Common myeloid progenitor, CD34-positive (primary cell): ENCODE results near the gene SLC30A2.

ENCODE experiments used
- CTCF ChIA-PET: fragments of 350-600 bp; sonication (Branson Sonifier 250); formaldehyde crosslinking; loops from one replicate; lab custom pipeline; 2021; ENCODE audit warnings: antibody characterized with exemption; lab: Charles Lee
- POLR2A ChIA-PET: fragments of 350-600 bp; sonication (Branson Sonifier 250); formaldehyde crosslinking; loops from one replicate; lab custom pipeline; 2021; ENCODE audit warnings: antibody characterized with exemption; lab: Charles Lee
- DNase-seq, 3 donors: peaks; one replicate each; pipeline versions ENCODE4 v3.0.0 to v3.0.0-alpha.2; 2013
- H3K27ac ChIP-seq, 2 experiments: 1 replicate in 1 of 2; 2 replicates in 1 of 2; pipeline ENCODE4 v1.7.0; 2013; ENCODE audit warnings: inconsistent platforms in 2 of 2, low read length in 2 of 2, mild to moderate bottlenecking in 2 of 2, low read depth in 1 of 2, moderate library complexity in 1 of 2; ENCODE audit not compliant: severe bottlenecking in 2 of 2, insufficient read depth in 1 of 2, poor library complexity in 1 of 2
- H3K27me3 ChIP-seq, 5 experiments: replicated peaks in 2 of 5; 1 replicate in 3 of 5; 2 replicates in 2 of 5; pipeline versions ENCODE4 v1.6.1 to v1.7.0; 2013; ENCODE audit warnings: low read length in 4 of 5, mild to moderate bottlenecking in 2 of 5, moderate library complexity in 2 of 5, inconsistent platforms in 1 of 5; ENCODE audit not compliant: insufficient read depth in 5 of 5, control insufficient read depth in 4 of 5
- H3K36me3 ChIP-seq, 4 experiments: 1 replicate in 2 of 4; 2 replicates in 2 of 4; pipeline versions ENCODE4 v1.6.1 to v1.7.0; 2013; ENCODE audit warnings: low read length in 3 of 4, control low read depth in 1 of 4, mild to moderate bottlenecking in 1 of 4; ENCODE audit not compliant: control insufficient read depth in 4 of 4, insufficient read depth in 4 of 4
- H3K4me1 ChIP-seq, 4 experiments: 1 replicate in 3 of 4; 2 replicates in 1 of 4; pipeline versions ENCODE4 v1.6.1 to v1.7.1; 2013; ENCODE audit warnings: low read length in 3 of 4, mild to moderate bottlenecking in 3 of 4, control low read depth in 1 of 4, inconsistent platforms in 1 of 4, moderate library complexity in 1 of 4; ENCODE audit not compliant: control insufficient read depth in 4 of 4, insufficient read depth in 4 of 4; ENCODE audit errors: control extremely low read depth in 1 of 4
- H3K4me3 ChIP-seq, 7 experiments: 1 replicate in 4 of 7; 2 replicates in 3 of 7; pipeline versions ENCODE4 v1.5.1 to v1.7.0; 2013; ENCODE audit warnings: mild to moderate bottlenecking in 7 of 7, low read length in 6 of 7, moderate library complexity in 6 of 7, inconsistent platforms in 2 of 7, low read depth in 2 of 7, control low read depth in 1 of 7; ENCODE audit not compliant: insufficient read depth in 4 of 7, control insufficient read depth in 1 of 7; ENCODE audit errors: extremely low read depth in 1 of 7
- H3K9me3 ChIP-seq, 5 experiments: 1 replicate in 4 of 5; 2 replicates in 1 of 5; pipeline versions ENCODE4 v1.6.1 to v1.7.1; 2013; ENCODE audit warnings: low read length in 4 of 5, mild to moderate bottlenecking in 2 of 5, inconsistent platforms in 1 of 5, low read depth in 1 of 5, moderate library complexity in 1 of 5; ENCODE audit not compliant: control insufficient read depth in 4 of 5, insufficient read depth in 2 of 5; ENCODE audit errors: control extremely low read depth in 1 of 5
- WGBS: methylation state at CpG from one replicate; pipeline ENCODE4 v1.1.5; 2013; ENCODE audit not compliant: insufficient coverage; 5-methylcytosine and 5-hydroxymethylcytosine counted together

SLC30A2 gene

DNA sequence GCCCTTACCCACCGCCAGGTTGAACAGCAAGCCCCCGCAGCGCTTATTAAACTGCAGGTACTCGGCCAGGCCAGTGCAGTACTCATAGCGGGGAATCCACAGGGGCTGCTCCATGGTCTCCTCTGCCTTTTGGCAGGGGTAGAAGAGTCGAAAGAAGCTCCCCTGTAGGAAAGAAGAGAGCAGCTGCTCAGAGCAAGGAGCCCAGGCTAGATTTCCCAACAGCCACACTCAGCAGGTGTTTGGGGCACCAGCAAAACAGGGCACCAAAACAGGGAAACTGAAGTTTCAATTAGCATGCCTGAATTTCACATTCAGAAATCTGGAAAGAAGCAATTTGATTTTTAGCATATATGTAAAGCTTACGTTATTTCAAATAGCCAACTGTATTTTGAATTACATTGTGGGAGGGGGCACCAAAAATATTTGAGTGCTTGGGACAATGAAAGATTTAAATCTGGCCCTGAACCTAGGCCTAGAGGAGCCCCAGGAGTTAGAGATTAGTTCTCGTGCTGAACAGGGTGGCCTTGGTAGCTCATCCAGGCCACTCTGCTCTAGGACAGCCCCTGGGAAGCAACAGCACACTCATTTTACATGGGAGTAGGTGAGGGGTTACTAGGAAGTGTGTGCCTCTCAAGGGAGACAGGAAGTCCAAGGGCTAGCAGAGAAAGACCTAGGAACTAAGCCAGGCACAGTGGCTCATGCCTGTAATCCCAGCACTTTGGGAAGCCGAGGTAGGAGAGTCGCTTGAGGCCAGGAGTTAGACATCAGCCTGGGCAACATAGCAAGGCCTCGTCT, 56.3 kb downstream of the SLC30A2 start:
- H3K4me1 ChIP-seq, result peaks cover 6 to 47% (median 31%) of the 10 kb centered on the region in 4 experiments
- 93% methylated on average over 7 of the region's 11 CpGs for WGBS
- ChIA-PET CTCF (interaction anchor here (0.6 to 4.0 kb wide), 5 partner anchors 7 to 130 kb away, joined by 3 to 20 read pairs (median 3); partner anchors contain the start of gene PAFAH2), POLR2A (interaction anchor here (0.6 to 1.4 kb wide), 2 partner anchors 8 to 65 kb away, joined by 3 read pairs; partner anchors contain the start of gene PAFAH2)
- peak overlapping the region in 2 of 7 experiments; percentile 52 to 61 for H3K4me3 ChIP-seq
- H3K27ac ChIP-seq, result peak overlapping the region in 1 of 2 experiments; percentile 44
- H3K9me3 ChIP-seq, result no peaks in the 10 kb centered on the region
- H3K36me3 ChIP-seq, result peaks cover 4 to 22% (median 13%) of the 10 kb centered on the region in 4 experiments
- no peak for DNase-seq
- H3K27me3 ChIP-seq, result no peaks in the 10 kb centered on the region

DNA sequence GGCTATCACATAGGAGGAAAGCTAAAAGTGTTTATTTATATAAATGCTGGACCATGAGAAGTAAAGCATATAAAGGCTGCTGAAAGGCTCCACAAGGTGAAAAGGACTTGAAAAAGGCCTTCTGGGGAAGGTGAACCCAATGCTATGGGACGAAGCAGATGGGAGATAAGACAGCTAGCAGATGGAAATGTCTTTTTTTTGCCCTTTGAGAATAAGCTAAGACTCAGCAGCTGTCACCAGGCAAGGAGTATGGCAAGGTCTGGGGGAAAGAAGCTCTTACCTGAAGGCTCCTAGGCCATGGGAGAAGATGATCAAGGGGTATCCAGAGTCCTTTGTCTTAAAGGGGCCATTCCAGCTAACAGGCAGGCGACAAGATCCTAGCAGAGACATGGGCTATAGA, 58.0 kb downstream of the SLC30A2 start:
- peaks cover 5 to 35% (median 18%) of the 10 kb centered on the region in 4 experiments for H3K36me3 ChIP-seq
- ChIA-PET POLR2A (interaction anchor here (1.0 kb wide), 1 partner anchor 10 kb away, joined by 3 read pairs; no protein-coding TSS in a partner anchor), CTCF (interaction anchor here (0.9 to 4.0 kb wide), 5 partner anchors 9 to 91 kb away, joined by 3 to 20 read pairs (median 7); partner anchors contain the start of gene PAFAH2)

More for the DNA sequence above, 58.0 kb downstream of the SLC30A2 start:
- WGBS, result 90% methylated on average over 1 of the region's 2 CpGs
- Histone ChIP-seq H3K9me3 (no peaks in the 10 kb centered on the region), H3K4me3 (no peak overlapping the region), H3K4me1 (peaks cover 6 to 39% (median 31%) of the 10 kb centered on the region in 4 experiments), H3K27me3 (no peaks in the 10 kb centered on the region), H3K27ac (no peak overlapping the region)
- DNase-seq, result no peak
